ENCODE data around the gene ME1.
"Not testable (repeated sequence)": the region's sequence is repeated elsewhere in the genome, so short reads cannot be mapped to it uniquely, and the experiment has no call there.

ME1 gene

DNA sequence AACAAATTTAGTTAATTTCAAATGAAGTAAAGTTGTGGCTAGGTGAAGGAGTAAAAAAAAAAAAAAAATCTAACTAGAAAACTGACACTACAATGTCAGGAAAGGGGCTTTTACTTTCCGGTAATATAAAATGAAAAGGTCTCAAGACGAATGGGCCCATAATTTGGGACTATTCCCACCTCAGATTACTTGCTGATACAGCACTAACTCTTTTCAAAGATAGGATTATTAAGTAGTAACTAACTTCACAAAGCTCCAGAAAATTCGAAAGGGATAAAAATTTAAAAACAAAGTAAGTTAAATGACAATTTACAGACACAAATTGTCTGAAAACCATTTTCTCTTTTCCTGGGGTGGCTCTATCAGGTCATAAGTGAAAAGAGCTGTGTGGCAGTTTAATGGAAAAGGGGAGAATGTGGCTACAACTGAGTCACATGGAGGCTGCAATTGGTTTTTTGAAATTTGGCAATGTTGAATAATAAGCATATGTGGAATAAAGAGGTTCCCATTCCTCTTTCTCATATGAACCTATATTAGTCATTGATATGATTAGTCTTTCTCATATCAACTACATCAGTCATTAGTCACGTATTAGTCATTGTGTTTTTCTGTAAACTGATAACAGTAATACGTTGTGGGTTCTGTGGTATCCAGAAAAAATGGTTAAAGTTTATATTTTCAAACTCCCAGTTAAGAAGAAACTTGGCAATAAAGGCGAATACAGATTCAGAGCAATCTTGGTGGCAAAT lies 159.7 kb downstream of the ME1 start:
- DNase-seq, result no peak
- intact Hi-C loops (cut with DNase I), result no loop called here

DNA sequence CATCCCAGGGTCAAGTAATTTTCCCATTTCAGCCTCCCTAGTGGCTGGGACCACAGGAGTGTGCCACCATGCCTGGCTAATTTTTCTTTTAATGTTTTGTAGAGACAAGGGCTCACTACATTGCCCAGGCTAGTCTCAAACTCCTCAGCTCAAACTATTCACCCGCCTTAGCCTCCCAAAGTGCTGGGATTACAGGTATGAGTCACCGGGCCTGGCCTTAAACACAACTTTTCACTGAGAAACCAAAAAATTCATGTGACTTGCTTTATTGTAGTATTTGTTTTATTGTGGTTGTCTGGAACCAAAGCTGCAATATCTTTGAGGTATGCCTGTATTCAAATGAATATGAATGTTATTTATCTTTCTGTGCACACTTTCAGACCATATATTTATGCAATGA lies 165.5 kb downstream of the ME1 start:
- no peak for DNase-seq
- intact Hi-C loops (cut with DNase I), result no loop called here

DNA sequence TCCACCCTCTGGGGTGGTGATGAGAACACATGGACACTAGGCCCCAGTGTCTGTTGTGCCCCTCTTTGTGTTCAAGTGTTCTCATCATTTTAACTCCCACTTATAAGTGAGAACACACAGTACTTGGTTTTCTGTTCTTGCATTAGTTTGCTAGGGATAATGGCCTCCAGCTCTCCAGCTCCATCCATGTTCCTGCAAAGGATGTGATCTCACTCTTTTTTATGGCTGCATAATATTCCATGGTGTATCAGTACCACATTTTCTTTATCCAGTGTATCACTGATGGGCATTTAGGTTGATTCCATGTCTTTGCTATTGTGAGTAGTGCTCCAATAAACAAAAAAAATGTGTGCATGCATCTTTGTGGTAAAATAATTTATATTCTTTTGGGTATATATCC lies 170.3 kb downstream of the ME1 start:
- DNase-seq, result no peak
- intact Hi-C loops (cut with DNase I), result no loop called here

DNA sequence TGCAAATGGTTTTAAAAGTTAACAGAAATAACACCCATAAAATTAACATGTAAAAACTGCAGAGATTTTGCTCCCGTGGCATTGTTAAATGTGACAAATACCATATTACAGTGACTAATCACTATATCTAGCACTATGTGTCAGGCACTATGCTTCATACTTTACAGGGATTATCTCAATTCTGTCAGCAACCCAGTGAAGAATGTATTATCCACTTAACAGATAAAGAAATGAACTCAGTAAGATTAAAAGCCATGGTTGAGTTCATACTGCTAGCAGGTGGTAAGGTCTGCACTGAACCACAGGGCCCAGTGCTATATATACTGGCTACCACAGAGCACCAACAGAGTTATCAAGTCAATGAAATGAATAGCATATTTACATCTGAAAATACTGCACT lies 172.3 kb downstream of the ME1 start:
- intact Hi-C loops (cut with DNase I), result no loop called here
- no peak for DNase-seq

DNA sequence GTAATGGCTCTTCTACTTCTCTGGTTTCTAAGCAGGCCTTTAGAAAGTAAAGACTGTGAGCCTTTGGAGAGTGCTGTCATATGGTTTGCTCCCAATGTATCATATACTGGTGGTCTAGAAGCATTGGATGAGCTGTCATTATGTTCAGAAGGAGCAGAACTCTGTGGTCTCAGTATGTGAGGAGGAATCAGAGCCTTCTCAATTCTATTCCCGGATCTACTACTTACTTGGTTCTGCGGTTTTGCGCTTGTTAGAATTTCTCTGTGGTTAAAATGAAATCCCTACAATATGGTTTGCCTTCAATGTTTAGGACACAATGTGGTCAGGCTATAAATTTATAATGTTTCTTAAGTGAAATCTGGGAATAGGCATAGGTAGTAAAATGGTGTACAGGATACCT lies 173.1 kb downstream of the ME1 start:
- intact Hi-C loops (cut with DNase I), result no loop called here

DNA sequence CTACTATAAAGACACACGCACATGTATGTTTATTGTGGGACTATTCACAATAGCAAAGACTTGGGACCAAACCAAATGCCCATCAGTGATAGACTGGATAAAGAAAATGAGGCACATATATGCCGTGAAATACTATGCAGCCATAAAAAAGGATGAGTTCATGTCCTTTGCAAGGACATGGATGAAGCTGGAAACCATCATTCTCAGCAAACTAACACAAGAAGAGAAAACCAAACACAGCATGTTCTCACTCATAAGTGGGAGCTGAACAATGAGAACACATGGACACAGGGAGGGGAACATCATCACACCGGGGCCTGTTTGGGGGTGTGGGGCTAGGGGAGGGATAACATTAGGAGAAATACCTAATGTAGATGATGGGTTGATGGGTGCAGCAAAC lies 174.1 kb downstream of the ME1 start:
- intact Hi-C loops (cut with DNase I); DNase-seq: not testable (repeated sequence)

More for the DNA sequence above, 173.1 kb downstream of the ME1 start:
- no peak for DNase-seq

DNA sequence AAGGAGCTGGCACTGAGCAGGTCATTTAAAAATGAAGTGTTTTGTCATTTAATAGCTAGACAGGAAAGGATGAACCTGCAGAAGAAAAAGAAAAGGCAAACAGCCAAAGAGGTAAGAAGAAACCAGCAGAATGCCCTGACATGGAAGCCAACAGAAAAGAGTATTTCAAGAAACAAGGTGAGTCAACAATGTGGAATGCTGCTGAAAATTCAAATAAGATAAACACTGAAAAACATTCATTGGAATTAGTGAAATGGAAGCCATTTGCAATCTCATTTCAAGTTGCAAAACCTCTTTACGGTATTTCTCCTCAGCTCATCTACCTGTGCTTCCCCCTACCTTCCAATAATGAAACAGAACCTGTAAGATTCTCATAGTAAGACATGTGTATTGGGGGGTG lies 178.1 kb downstream of the ME1 start:
- intact Hi-C loops (cut with DNase I), result no loop called here
- no peak for DNase-seq

DNA sequence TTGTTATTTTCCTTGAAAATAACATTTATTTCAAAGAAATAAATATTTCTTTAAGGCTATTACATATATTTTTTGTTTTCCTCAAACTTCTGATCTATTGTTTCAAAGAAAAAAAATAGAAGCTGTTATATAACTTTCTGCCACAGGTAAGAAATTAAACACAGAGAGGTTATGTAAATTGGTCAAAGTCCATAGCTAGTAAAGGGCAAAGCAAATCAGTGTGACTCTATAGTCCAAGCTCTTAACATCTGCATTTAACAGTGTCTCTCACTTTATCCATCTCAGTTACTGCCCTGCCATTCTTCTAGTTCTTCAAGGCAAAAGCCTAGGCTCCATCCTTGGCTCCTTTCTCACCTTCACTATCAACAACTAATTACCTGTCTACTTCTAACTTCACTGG lies 180.6 kb downstream of the ME1 start:
- DNase-seq, result no peak
- intact Hi-C loops (cut with DNase I), result no loop called here

DNA sequence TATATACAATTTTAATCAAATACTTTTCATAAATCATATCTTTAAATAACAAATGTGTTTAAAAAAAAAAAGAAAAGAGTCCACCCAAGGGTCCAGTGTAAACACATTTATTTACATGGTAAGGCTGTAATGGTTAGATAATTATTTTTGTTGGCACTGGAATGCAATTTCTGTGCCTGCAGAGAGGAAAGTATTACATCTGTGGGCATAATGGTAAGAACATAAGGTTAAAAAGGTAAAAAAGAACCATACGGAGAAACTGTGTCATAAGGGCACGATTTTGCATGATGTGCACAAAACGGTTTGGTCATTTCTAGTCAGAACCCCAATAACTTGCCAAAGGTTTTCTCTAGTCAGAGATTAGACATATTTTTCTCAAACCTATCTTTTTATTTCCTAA lies 183.4 kb downstream of the ME1 start:
- DNase-seq, result no peak
- intact Hi-C loops (cut with DNase I), result no loop called here

DNA sequence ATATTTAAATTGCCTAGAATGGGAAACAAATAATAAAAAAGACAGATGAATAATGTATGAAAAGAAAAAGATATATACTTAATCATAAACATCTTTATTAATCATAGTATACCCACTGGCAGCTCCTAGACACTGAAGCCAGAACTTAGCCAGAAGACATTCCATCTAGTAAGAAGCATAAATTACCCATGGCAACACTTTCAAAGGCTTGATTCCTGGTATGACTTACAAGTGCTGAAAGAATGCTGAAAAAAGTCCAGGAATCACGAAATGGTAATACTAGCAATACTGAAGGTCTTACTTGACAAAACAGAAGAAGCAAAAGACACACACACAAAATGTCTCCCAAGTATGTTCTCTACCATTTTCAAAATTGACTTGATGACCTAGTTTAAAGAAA lies 199.7 kb downstream of the ME1 start:
- DNase-seq, result no peak
- intact Hi-C loops (cut with DNase I), result no loop called here

DNA sequence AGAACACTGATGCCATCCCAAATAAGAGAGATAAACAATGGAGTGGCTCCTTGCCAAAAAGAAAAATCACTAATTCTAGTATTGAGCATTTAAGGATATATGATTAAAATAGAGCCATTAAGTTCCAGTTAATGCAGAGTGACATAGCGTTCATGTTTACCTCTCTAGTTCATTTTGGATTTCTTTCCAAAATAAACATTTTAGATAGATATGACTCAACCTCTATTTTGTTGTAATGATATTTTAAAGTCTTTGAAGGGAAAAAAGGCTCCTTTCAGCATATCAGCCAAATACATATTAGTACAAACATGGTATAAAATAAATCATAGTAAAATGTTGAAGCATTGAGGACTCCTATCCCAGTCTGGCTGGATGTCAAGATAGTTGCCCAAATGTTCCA lies 204.3 kb downstream of the ME1 start:
- intact Hi-C loops (cut with DNase I), result no loop called here
- no peak for DNase-seq

DNA sequence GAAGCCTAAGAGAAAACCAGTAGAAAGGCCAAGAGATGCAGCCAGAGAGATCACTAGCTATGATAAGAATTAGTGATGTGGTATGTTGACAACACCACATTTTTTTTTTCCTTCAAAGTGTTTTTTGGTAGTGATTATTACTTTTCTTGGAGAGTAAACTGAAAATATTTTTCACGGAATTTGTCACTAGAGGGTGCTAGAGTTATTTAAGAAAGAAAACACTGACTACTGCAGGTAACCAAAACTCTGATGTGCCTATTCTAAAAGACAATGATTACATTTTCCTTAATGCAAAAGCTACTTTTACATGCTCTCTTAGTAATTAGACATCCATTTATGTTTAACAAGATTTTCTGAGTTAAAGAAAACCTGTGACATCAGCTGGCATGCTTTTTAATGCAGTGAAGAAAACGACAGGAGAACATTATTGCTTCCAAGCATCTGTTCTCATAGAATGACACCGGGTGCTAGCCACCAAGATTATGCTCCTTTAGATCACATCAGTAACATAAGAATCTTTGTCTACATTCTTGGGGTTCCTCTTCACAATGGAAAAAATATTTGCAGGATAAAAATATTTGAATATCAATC lies 208.9 kb downstream of the ME1 start:
- no peak for DNase-seq
- intact Hi-C loops (cut with DNase I), result loop anchor here (1.0 to 5.0 kb wide), 2 partner anchors 195 to 293 kb away; no protein-coding TSS in a partner anchor

DNA sequence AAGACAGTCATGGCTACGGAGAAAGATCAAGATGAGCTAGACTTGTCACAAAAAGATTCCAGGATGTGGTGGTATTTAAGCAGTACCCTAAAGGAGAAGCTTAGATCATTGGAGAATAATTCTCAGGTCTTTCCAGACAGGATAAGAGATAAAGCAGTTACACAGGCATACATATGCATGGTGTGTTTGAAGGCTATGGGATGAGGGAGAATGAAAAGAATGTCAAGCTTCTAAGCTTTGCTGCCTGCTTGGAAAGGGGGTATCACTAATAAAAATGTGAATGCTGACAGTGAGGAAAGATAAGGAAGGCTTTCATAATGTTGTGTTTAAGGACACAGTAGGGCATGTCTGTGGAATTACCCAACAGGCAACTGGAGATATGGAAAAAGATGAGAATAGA lies 209.6 kb downstream of the ME1 start:
- DNase-seq, result no peak
- intact Hi-C loops (cut with DNase I), result loop anchor here (5.0 kb wide), 1 partner anchor 196 kb away; no protein-coding TSS in a partner anchor

DNA sequence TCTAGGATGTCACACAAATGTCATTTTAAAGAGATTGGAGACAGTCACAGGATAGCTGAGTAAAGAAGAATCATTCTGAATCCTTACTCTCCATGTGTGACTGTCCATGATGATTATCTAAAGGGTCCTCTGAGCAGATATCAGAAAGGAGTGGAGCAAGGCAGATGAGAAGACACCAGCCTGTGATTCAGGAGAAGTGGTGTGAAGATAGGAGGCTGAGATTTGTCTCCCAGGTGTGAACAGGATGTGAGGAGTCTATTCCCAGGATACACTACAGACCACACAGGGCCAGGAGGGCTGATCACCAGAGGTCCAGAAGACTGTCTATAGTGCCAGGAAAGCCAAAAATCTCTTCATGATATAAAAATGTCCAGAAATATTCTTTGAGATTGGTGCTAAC lies 210.7 kb downstream of the ME1 start:
- intact Hi-C loops (cut with DNase I), result loop anchor here (5.0 kb wide), 1 partner anchor 197 kb away; no protein-coding TSS in a partner anchor
- no peak for DNase-seq

DNA sequence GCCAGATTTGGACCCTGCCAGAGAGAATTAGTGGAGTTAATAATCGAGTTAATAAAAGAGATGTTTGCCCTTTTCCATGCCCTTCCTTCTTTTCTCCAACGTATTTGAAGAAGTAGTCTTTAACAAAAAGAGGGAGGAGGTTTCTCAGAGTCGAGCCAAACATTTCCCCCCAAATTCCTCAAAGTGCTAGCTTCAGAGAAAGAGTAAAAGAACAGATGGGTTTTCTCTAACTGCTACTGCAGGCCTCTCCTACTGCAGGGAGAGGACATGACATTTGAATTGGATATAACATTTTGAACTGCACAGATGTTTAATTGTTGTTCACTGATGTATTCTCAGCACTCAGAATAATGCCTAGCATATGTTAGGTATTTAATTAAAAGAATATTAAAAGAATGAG lies 212.2 kb downstream of the ME1 start:
- intact Hi-C loops (cut with DNase I), result no loop called here
- DNase-seq, result no peak

DNA sequence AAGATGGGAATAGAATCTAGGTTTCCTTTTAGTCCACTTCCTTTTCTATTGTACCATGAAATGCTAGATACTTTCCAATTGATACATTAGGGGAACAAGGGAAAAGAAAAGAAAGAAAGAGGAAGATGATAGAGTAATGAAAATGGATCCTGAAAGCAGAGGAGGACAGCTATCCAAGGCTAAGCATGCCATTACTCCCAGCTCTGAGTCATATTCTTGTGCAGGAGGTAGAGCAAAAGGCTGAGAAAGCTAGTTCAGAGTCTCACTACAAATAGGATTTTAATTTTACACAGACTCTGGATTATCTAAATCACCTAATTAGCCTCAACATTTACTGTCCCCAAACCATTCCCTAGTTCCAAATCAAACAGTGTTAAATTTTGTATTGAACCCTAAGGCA lies 214.0 kb downstream of the ME1 start:
- intact Hi-C loops (cut with DNase I), result no loop called here
- DNase-seq, result no peak

DNA sequence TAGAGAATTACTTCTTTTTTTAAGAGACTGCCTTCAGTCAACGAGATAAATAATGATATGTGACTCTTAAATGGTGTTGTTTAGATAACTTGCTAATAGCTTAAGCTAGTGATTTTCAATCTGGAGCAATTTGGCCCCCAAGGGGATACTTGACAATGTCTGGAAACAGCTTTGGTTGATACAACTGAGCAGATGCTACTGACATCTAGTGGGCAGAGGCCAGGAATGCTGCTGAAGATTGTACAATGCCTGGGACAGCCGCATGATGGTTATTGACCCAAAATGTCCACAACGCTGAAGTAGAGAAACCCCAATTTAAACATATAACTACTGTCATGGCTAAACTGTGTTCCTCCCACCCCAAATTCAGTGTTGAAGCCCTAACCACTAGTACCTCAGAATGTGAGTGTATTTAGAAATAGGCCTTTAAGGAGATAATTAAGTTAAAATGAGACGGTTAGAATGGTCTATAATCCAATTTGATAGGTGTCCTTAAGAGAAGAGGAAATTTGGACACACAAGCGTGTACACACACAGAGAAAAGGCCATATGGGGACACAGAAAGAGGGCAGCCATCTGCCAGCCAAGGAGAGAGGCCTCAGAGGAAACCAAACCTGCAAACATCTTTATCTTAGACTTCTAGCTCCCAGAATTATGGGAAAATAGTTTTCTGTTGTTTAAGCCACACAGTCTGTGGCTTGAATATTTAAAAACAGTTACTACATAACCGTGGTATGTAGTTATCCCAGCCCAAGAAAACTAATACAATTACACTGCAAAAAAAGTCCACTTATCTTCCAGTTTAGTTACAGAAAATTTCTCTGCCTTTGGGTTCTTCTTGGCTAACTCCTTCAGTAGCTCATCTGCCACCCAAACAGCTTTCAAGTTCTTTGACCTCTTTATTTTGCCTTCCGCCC lies 215.5 kb downstream of the ME1 start:
- intact Hi-C loops (cut with DNase I), result loop anchor here (1.0 kb wide), 1 partner anchor 148 kb away; the partner anchor contains the start of gene DOP1A
- peak in 8 of 10 donors; percentile 31 to 90 (median 66) for DNase-seq

DNA sequence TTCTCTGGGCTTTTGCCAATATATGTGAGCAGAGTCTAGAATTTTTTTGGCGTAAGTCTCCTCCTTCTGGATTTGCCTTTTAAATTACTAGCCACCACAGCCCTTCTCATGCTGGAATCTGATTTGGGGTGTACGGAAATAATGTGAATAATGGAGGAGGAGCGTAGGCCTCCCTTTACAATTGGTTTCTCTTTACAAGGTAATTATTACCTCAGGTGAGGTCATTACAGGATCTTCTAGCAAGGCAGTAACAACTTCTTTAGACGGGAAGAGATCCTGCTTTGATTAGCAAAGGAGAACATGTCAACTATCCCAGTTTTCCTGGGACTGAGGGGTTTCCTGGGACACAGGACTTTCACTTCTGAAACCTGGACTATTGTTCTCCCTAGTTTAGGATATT lies 228.8 kb downstream of the ME1 start:
- DNase-seq, result no peak
- intact Hi-C loops (cut with DNase I), result no loop called here

DNA sequence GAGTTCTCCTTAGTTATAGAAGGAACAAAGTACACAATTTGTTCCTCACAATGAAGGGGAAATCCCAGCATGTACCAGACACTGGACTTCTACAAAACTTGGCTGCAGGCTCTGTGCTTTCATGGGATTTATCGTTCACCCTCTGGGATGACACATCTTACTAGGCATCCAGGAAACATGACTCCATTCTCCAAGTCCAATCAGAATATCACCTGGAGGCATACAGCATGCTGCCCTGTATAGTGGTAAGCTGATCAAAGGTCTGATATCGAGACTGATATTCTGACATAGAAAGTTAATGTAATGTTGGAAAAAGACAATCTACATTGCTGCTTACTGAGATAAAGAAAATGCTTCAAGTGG lies 231.0 kb downstream of the ME1 start:
- no peak for DNase-seq
- intact Hi-C loops (cut with DNase I), result no loop called here

DNA sequence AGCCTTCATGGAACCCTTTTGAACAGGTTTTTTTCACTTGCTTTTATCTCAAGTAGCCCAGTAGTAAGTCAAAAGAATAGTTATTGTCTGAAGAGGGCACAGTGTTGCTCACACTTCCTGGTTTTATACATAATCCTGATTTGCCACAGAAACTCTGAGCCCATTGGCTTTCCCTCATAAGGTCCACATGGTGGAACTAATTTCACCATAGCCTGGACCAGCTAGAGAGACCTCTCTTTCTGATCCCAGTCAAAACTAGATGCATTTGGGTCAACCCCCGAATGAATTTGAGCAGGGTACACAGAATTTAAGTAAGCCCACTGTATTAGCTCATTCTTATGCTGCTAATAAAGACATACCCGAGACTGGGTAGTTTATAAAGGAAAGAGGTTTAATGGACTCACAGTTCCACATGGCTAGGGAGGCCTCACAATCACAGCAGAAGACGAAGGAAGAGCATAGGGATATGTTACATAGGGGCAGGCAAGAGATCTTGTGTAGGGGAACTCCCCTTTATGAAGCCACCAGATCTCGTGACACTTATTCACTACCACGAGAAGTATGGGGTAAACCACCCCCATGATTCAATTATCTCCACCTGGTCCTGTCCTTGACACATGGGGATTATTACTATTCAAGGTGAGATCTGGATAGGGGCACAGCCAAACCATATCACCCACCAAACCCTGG lies 231.5 kb downstream of the ME1 start:
- no peak for DNase-seq
- intact Hi-C loops (cut with DNase I), result no loop called here
